ENCODE measurements around the gene CYP27C1. TPM values are rescaled to one million over a fixed set of nuclear protein-coding genes. Genes with fewer than 3 reads are reported as not detected.
"Not testable (repeated sequence)": the region's sequence is repeated elsewhere in the genome, so short reads cannot be mapped to it uniquely, and the experiment has no call there.

Gene CYP27C1
- total RNA-seq, 1 donor from 2014 or later = 5.1 TPM

GRCh38 chr2:127235082-127235702 lies 15.1 kb upstream of the CYP27C1 start:
- no peak for TF ChIP-seq CTCF (conservative IDR thresholded peaks at IDR 0.05)
- no peak overlapping the region for H3K27ac Mint-ChIP-seq
- peaks cover 14% of the 10 kb centered on the region for H3K9me3 Mint-ChIP-seq
- peaks cover 10% of the 10 kb centered on the region for H3K4me1 Mint-ChIP-seq (ENCODE audit: unreplicated experiment)
- H3K36me3 Mint-ChIP-seq = no peaks in the 10 kb centered on the region
- no peaks in the 10 kb centered on the region for H3K27me3 Mint-ChIP-seq
- no peak for DNase-seq (ENCODE audit: extremely low spot score, unreplicated experiment)
- no peak overlapping the region for H3K4me3 Mint-ChIP-seq

- Mint-ChIP-seq H3K36me3 (no peaks in the 10 kb centered on the region), H3K4me3 (no peak overlapping the region), H3K9me3 (peaks cover 14% of the 10 kb centered on the region), H3K27ac (no peak overlapping the region), H3K27me3 (peaks cover 2% of the 10 kb centered on the region), H3K4me1 (ENCODE audit: unreplicated experiment) (peaks cover 10% of the 10 kb centered on the region)
- TF ChIP-seq CTCF (conservative IDR thresholded peaks at IDR 0.05) = no peak
- no peak for DNase-seq (ENCODE audit: extremely low spot score, unreplicated experiment)
Measured at GRCh38 chr2:127233710-127234109, 13.6 kb upstream of the CYP27C1 start.

GRCh38 chr2:127231130-127231865 lies 11.2 kb upstream of the CYP27C1 start:
- no peak for DNase-seq (ENCODE audit: extremely low spot score, unreplicated experiment)
- peaks cover 9% of the 10 kb centered on the region for H3K27me3 Mint-ChIP-seq
- no peaks in the 10 kb centered on the region for H3K36me3 Mint-ChIP-seq
- H3K4me3 Mint-ChIP-seq = no peak overlapping the region
- peaks cover 3% of the 10 kb centered on the region for H3K9me3 Mint-ChIP-seq
- peaks cover 17% of the 10 kb centered on the region for H3K4me1 Mint-ChIP-seq (ENCODE audit: unreplicated experiment)
- H3K27ac Mint-ChIP-seq = no peak overlapping the region
- TF ChIP-seq CTCF (conservative IDR thresholded peaks at IDR 0.05) = no peak

GRCh38 chr2:127229555-127229954 lies 9.5 kb upstream of the CYP27C1 start:
- no peak for TF ChIP-seq CTCF (conservative IDR thresholded peaks at IDR 0.05)
- Mint-ChIP-seq H3K36me3 (no peaks in the 10 kb centered on the region), H3K27me3 (peaks cover 16% of the 10 kb centered on the region), H3K4me3 (no peak overlapping the region), H3K9me3 (no peaks in the 10 kb centered on the region), H3K4me1 (ENCODE audit: unreplicated experiment) (peaks cover 15% of the 10 kb centered on the region), H3K27ac (no peak overlapping the region)
- no peak for DNase-seq (ENCODE audit: extremely low spot score, unreplicated experiment)

GRCh38 chr2:127228102-127228501 lies 8.0 kb upstream of the CYP27C1 start:
- no peaks in the 10 kb centered on the region for H3K36me3 Mint-ChIP-seq
- no peak overlapping the region for H3K27ac Mint-ChIP-seq
- H3K4me1 Mint-ChIP-seq (ENCODE audit: unreplicated experiment) = peaks cover 15% of the 10 kb centered on the region
- DNase-seq (ENCODE audit: extremely low spot score, unreplicated experiment) = no peak
- H3K4me3 Mint-ChIP-seq = no peak overlapping the region
- H3K27me3 Mint-ChIP-seq = peaks cover 25% of the 10 kb centered on the region
- no peaks in the 10 kb centered on the region for H3K9me3 Mint-ChIP-seq
- no peak for TF ChIP-seq CTCF (conservative IDR thresholded peaks at IDR 0.05)

GRCh38 chr2:127227264-127227660 lies 7.2 kb upstream of the CYP27C1 start:
- H3K36me3 Mint-ChIP-seq; H3K9me3 Mint-ChIP-seq; DNase-seq (ENCODE audit: extremely low spot score, unreplicated experiment); H3K27ac Mint-ChIP-seq; H3K4me3 Mint-ChIP-seq: not testable (repeated sequence)
- Mint-ChIP-seq H3K27me3 (peaks cover 28% of the 10 kb centered on the region), H3K4me1 (ENCODE audit: unreplicated experiment) (peaks cover 15% of the 10 kb centered on the region)
